HG03135 (cell line): ENCODE results near the gene AFMID.

ENCODE experiments used
- ATAC-seq: cut with Tn5 transposase; IDR thresholded peaks from one replicate; pipeline ENCODE4 v1.9.1; 2021; ENCODE audit warnings: mild to moderate bottlenecking, moderate library complexity; ENCODE audit not compliant: unreplicated experiment

AFMID gene

GRCh38 chr17:78236362-78237127, 49.4 kb downstream of the AFMID start:
- ATAC-seq: no peak

GRCh38 chr17:78237401-78238012, 50.3 kb downstream of the AFMID start:
- no peak for ATAC-seq

- no peak for ATAC-seq
These were observed 51.8 kb downstream of the AFMID start for GRCh38 chr17:78238823-78239488.

- no peak for ATAC-seq
These were observed 52.3 kb downstream of the AFMID start for GRCh38 chr17:78239489-78239931.

- no peak for ATAC-seq
These were observed 53.0 kb downstream of the AFMID start for GRCh38 chr17:78240012-78240655.

GRCh38 chr17:78240839-78241238, 53.7 kb downstream of the AFMID start:
- no peak for ATAC-seq

- no peak for ATAC-seq
These were observed 54.3 kb downstream of the AFMID start for GRCh38 chr17:78241277-78242023.

GRCh38 chr17:78242024-78242742, 55.0 kb downstream of the AFMID start:
- ATAC-seq: no peak

- no peak for ATAC-seq
These were observed 60.1 kb downstream of the AFMID start for GRCh38 chr17:78247304-78247703.

- ATAC-seq: no peak
These were observed 61.1 kb downstream of the AFMID start for GRCh38 chr17:78248051-78248914.

- ATAC-seq: no peak
These were observed 62.1 kb downstream of the AFMID start for GRCh38 chr17:78249074-78249817.

- ATAC-seq: no peak
These were observed 63.0 kb downstream of the AFMID start for GRCh38 chr17:78249818-78250806.

- peak; percentile 41 for ATAC-seq
These were observed 64.0 kb downstream of the AFMID start for GRCh38 chr17:78250891-78251772.

GRCh38 chr17:78251773-78252103, 64.6 kb downstream of the AFMID start:
- ATAC-seq: no peak

GRCh38 chr17:78252111-78252634, 65.0 kb downstream of the AFMID start:
- ATAC-seq: no peak
